ENCODE data around the gene AVL9. TPM values are rescaled to one million over a fixed set of nuclear protein-coding genes. Genes with fewer than 3 reads are reported as not detected.

The AVL9 gene
- total and polyA plus RNA-seq, 7 donors, result 15.6 to 35.1 (median 21.6) TPM

DNA sequence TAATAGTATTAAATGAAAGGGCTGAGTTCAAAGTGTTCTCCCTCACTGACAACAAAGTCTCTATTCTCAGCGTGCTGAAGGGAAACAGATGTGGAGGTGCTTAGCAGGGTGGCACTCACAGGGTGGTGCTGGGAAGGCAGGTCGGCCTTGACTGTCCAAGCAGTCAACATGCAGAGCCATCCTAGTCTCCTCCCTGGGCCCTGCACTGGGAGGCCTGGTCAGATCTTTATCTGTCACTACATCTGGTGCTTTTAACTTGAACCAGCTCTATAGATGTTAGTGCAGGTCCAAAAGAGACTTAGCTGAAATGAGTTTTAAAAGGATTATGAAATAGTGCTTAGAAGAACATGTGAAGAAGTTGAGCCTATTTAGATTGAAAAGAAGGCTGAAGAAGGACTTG lies 82.1 kb downstream of the AVL9 start:
- intact Hi-C loops (cut with DNase I), result no loop called here
- no peaks in the 10 kb centered on the region for H3K4me1 ChIP-seq
- no peak overlapping the region for H3K4me3 ChIP-seq
- no peaks in the 10 kb centered on the region for H3K9me3 ChIP-seq
- 92 to 96% methylated on average over 2 of the region's 2 CpGs for WGBS, 2 donors
- H3K36me3 ChIP-seq, result peaks cover 0 to 90% (median 36%) of the 10 kb centered on the region in 4 donors
- no peak for DNase-seq
- H3K27me3 ChIP-seq, result no peaks in the 10 kb centered on the region
- H3K27ac ChIP-seq, result no peak overlapping the region
- no peak for TF ChIP-seq POLR2A (IDR thresholded peaks at IDR 0.05)
- no peak for TF ChIP-seq POLR2AphosphoS5 (IDR thresholded peaks at IDR 0.05)
- TF ChIP-seq EP300 (IDR thresholded peaks at IDR 0.05), result no peak
- TF ChIP-seq, protein P1, sequence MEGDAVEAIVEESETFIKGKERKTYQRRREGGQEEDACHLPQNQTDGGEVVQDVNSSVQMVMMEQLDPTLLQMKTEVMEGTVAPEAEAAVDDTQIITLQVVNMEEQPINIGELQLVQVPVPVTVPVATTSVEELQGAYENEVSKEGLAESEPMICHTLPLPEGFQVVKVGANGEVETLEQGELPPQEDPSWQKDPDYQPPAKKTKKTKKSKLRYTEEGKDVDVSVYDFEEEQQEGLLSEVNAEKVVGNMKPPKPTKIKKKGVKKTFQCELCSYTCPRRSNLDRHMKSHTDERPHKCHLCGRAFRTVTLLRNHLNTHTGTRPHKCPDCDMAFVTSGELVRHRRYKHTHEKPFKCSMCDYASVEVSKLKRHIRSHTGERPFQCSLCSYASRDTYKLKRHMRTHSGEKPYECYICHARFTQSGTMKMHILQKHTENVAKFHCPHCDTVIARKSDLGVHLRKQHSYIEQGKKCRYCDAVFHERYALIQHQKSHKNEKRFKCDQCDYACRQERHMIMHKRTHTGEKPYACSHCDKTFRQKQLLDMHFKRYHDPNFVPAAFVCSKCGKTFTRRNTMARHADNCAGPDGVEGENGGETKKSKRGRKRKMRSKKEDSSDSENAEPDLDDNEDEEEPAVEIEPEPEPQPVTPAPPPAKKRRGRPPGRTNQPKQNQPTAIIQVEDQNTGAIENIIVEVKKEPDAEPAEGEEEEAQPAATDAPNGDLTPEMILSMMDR (IDR thresholded peaks at IDR 0.05), result no peak

DNA sequence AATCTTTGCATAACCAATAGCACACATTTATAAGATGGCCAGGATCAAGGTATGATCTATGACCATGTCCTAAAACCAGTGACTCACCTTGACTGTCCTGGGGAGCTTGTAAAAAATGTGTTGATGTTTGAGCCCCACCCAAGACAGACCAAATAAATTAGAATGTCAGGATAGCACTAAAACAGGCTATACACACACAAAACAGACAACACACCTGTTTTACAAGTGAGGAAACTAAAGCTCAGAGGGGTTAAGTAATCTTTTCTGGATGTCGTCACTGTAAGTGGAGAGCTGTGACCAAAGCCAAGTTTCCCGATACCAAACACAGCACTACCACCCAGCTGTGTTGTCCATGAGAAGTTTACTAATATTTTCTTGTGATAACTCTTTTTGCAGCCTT lies 84.5 kb downstream of the AVL9 start:
- WGBS, 2 donors, result 41 to 74% methylated on average over 2 of the region's 2 CpGs
- Histone ChIP-seq H3K27me3 (no peaks in the 10 kb centered on the region), H3K4me1 (no peaks in the 10 kb centered on the region), H3K9me3 (no peaks in the 10 kb centered on the region), H3K4me3 (no peak overlapping the region), H3K36me3 (peaks cover 15 to 91% (median 44%) of the 10 kb centered on the region in 4 donors), H3K27ac (no peak overlapping the region)
- intact Hi-C loops (cut with DNase I), result loop anchor here (10.0 kb wide), 1 partner anchor 85 kb away; the partner anchor contains the start of genes AVL9 and LSM5
- DNase-seq, result no peak
- TF ChIP-seq, protein P1 (IDR thresholded peaks at IDR 0.05), result no peak
- TF ChIP-seq EP300 (IDR thresholded peaks at IDR 0.05) (no peak), POLR2A (IDR thresholded peaks at IDR 0.05) (no peak), POLR2AphosphoS5 (IDR thresholded peaks at IDR 0.05) (no peak)

DNA sequence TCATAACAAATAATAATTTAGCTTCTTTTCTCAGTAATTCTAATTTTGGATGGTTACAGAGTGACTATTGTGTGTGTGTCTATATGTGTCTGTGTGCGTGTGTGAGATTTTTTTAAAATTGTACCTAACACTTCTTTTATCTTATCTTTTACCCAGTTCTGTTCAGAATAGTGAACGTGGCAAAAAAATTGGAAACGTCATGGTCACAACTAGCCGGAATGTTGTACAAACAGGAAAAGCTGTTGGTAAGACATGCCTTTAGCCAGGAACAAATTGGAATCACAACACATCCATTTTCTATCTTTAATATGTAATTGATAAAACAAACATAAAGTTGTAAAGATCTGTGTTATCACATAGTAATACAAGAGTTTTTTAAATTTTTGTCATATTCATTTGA lies 85.4 kb downstream of the AVL9 start:
- TF ChIP-seq POLR2AphosphoS5 (IDR thresholded peaks at IDR 0.05), result no peak
- TF ChIP-seq, protein P1 (IDR thresholded peaks at IDR 0.05), result no peak
- no peak for TF ChIP-seq POLR2A (IDR thresholded peaks at IDR 0.05)
- no peak for TF ChIP-seq EP300 (IDR thresholded peaks at IDR 0.05)
- no peak for DNase-seq
- Histone ChIP-seq H3K36me3 (peaks cover 15 to 91% (median 42%) of the 10 kb centered on the region in 4 donors), H3K4me1 (no peaks in the 10 kb centered on the region), H3K4me3 (no peak overlapping the region), H3K9me3 (no peaks in the 10 kb centered on the region), H3K27ac (no peak overlapping the region), H3K27me3 (no peaks in the 10 kb centered on the region)
- 93 to 95% methylated on average over 4 of the region's 4 CpGs for WGBS, 2 donors
- intact Hi-C loops (cut with DNase I), result loop anchor here (10.0 kb wide), 1 partner anchor 86 kb away; the partner anchor contains the start of genes AVL9 and LSM5

DNA sequence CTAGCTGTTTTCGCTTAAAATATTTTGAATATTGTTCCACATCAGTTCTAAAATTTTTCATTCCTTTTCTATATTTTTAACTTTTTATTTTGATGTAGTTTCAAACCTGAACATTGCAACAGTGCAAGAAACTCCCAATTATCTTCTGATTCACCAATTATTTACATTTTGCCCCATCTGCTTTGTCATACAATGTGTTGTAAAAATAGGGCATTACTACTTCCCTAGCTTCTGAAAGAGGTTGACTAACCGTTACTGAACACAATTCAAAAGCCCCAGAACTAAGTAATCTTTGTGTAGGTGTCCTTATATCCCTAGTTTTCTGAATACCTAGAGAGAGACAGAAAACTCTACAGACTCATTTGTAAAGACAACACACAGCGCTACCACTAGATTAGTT lies 86.7 kb downstream of the AVL9 start:
- WGBS, 2 donors, result 78 to 88% methylated on average over 3 of the region's 3 CpGs
- peaks cover 18 to 91% (median 37%) of the 10 kb centered on the region in 4 donors for H3K36me3 ChIP-seq
- TF ChIP-seq POLR2AphosphoS5 (IDR thresholded peaks at IDR 0.05), result no peak
- no peak for TF ChIP-seq POLR2A (IDR thresholded peaks at IDR 0.05)
- no peak for TF ChIP-seq EP300 (IDR thresholded peaks at IDR 0.05)
- TF ChIP-seq, protein P1 (IDR thresholded peaks at IDR 0.05), result no peak
- no peaks in the 10 kb centered on the region for H3K9me3 ChIP-seq
- H3K4me1 ChIP-seq, result peaks cover 0 to 9% (median 8%) of the 10 kb centered on the region in 4 donors
- no peak overlapping the region for H3K27ac ChIP-seq
- no peak for DNase-seq
- H3K4me3 ChIP-seq, result no peak overlapping the region
- intact Hi-C loops (cut with DNase I), result loop anchor here (10.0 kb wide), 1 partner anchor 87 kb away; the partner anchor contains the start of genes AVL9 and LSM5
- no peaks in the 10 kb centered on the region for H3K27me3 ChIP-seq

DNA sequence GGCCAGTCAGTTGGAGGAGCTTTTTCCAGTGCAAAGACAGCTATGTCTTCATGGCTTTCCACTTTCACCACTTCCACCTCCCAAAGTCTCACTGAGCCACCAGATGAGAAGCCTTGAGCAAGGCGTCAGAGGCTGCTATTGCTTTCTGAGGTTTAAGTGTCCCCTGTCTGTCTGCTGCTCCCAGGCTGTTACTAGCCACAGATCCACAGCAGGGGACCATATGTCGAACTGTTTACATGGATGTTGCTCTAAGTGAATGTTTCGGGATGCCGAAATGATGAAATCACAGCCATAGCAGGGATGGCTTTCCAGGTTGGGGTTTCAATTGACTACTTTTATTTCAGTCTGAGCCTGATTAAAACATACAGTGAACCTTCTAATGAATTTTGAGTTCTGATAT lies 88.5 kb downstream of the AVL9 start:
- WGBS, 2 donors, result 87 to 88% methylated on average over 4 of the region's 4 CpGs

More for the DNA sequence above, 88.5 kb downstream of the AVL9 start:
- no peak for DNase-seq
- Histone ChIP-seq H3K9me3 (no peaks in the 10 kb centered on the region), H3K4me3 (no peak overlapping the region), H3K36me3 (peaks cover 18 to 78% (median 25%) of the 10 kb centered on the region in 4 donors), H3K4me1 (peaks cover 0 to 19% (median 18%) of the 10 kb centered on the region in 4 donors), H3K27ac (no peak overlapping the region), H3K27me3 (no peaks in the 10 kb centered on the region)
- no peak for TF ChIP-seq EP300 (IDR thresholded peaks at IDR 0.05)
- TF ChIP-seq, protein P1 (IDR thresholded peaks at IDR 0.05), result no peak
- no peak for TF ChIP-seq POLR2AphosphoS5 (IDR thresholded peaks at IDR 0.05)
- no peak for TF ChIP-seq POLR2A (IDR thresholded peaks at IDR 0.05)
- intact Hi-C loops (cut with DNase I), result loop anchor here (10.0 kb wide), 1 partner anchor 89 kb away; the partner anchor contains the start of genes AVL9 and LSM5

Data from sigmoid colon (tissue), 7 donors.